Neural progenitor cell (in vitro differentiated cells): Measurements from ENCODE around the gene ZNF839. TPM values are rescaled to one million over a fixed set of nuclear protein-coding genes. Genes with fewer than 3 reads are reported as not detected.

Experiments used
- DNase-seq: peaks from one replicate; pipeline ENCODE4 v3.0.0-alpha.2; 2016; ENCODE audit warnings: low spot score
- H2AFZ ChIP-seq: fragments of 200-600 bp; sonication (generic); replicated peaks from 2 replicates; pipeline ENCODE4 v1.6.1; 2016; ENCODE audit warnings: antibody characterized with exemption
- H3F3A ChIP-seq: fragments of 200-600 bp; sonication (generic); 2 replicates; pipeline ENCODE4 v1.6.1; 2016; ENCODE audit warnings: antibody characterized with exemption, low read depth
- H3K27ac ChIP-seq: fragments of 200-600 bp; sonication (generic); 2 replicates; pipeline ENCODE4 v1.5.1; 2016; ENCODE audit warnings: mild to moderate bottlenecking
- H3K27me3 ChIP-seq: fragments of 200-600 bp; sonication (generic); 2 replicates; pipeline ENCODE4 v1.6.1; 2016; ENCODE audit warnings: mild to moderate bottlenecking, moderate library complexity
- H3K36me3 ChIP-seq: fragments of 200-600 bp; sonication (generic); 2 replicates; pipeline ENCODE4 v1.5.1; 2016
- H3K4me1 ChIP-seq: fragments of 200-600 bp; sonication (generic); 2 replicates; pipeline ENCODE4 v1.6.1; 2016; ENCODE audit warnings: mixed run types
- H3K4me2 ChIP-seq: fragments of 200-600 bp; sonication (generic); 2 replicates; pipeline ENCODE4 v1.6.1; 2016
- H3K4me3 ChIP-seq: fragments of 200-600 bp; sonication (generic); 2 replicates; pipeline ENCODE4 v1.5.1; 2016
- H3K79me2 ChIP-seq: fragments of 200-600 bp; sonication (generic); 2 replicates; pipeline ENCODE4 v1.6.1; 2016; ENCODE audit warnings: low read depth
- H3K9ac ChIP-seq: fragments of 200-600 bp; sonication (generic); 2 replicates; pipeline ENCODE4 v1.6.1; 2016
- H3K9me3 ChIP-seq: fragments of 200-600 bp; sonication (generic); 2 replicates; pipeline ENCODE4 v1.5.1; 2016; ENCODE audit warnings: low read depth
- H4K20me1 ChIP-seq: fragments of 200-600 bp; sonication (generic); 2 replicates; pipeline ENCODE4 v1.6.1; 2016; ENCODE audit warnings: low read depth
- H3K27ac Mint-ChIP-seq: 3 replicates; pipeline ENCODE4 v1.8.0; 2021; ENCODE audit warnings: mixed read lengths
- H3K27me3 Mint-ChIP-seq: 2 replicates; pipeline ENCODE4 v1.8.0; 2022; ENCODE audit warnings: low read depth, mild to moderate bottlenecking, inconsistent platforms, moderate library complexity, mixed read lengths; ENCODE audit not compliant: insufficient read depth
- H3K36me3 Mint-ChIP-seq: 3 replicates; pipeline ENCODE4 v1.8.0; 2021; ENCODE audit warnings: mixed read lengths
- H3K4me1 Mint-ChIP-seq: 3 replicates; pipeline ENCODE4 v1.8.0; 2021; ENCODE audit warnings: mixed read lengths
- H3K4me3 Mint-ChIP-seq: 3 replicates; pipeline ENCODE4 v1.8.0; 2021; ENCODE audit warnings: mild to moderate bottlenecking, moderate library complexity, mixed read lengths
- H3K9me3 Mint-ChIP-seq: 3 replicates; pipeline ENCODE4 v1.8.0; 2020; ENCODE audit warnings: mixed read lengths
- CTCF ChIP-seq: fragments of 200-600 bp; sonication (generic); IDR thresholded peaks from 2 replicates; pipeline ENCODE4 v1.5.1; 2017; ENCODE audit warnings: antibody characterized with exemption, mild to moderate bottlenecking
- EZH2 ChIP-seq: fragments of 200-600 bp; sonication (generic); IDR thresholded peaks from 2 replicates; pipeline ENCODE4 v1.6.1; 2017; ENCODE audit warnings: antibody characterized with exemption, mild to moderate bottlenecking, moderate library complexity
- EZH2phosphoT487 ChIP-seq: fragments of 200-600 bp; sonication (generic); IDR thresholded peaks from 2 replicates; pipeline ENCODE4 v1.6.1; 2017; ENCODE audit warnings: antibody characterized with exemption
- total RNA-seq: library from RNA; depleted of rRNA; stranded (reverse); fragments of >200 nt; gene quantifications from 2 replicates; pipeline ENCODE4 v1.2.3, GENCODE V29; 2015; ENCODE audit warnings: low replicate concordance

The ZNF839 gene
- total RNA-seq, 1 donor from 2014 or later, result 13.7 TPM

- Histone ChIP-seq H3K36me3 (no peaks in the 10 kb centered on the region), H3K27ac (no peak overlapping the region), H3K4me2 (no peak overlapping the region), H3K4me1 (no peaks in the 10 kb centered on the region), H3K4me3 (no peak overlapping the region), H3K9ac (no peak overlapping the region), H3K27me3 (no peaks in the 10 kb centered on the region), H2AFZ (no peak overlapping the region), H3F3A (no peaks in the 10 kb centered on the region), H4K20me1 (peaks cover 4% of the 10 kb centered on the region), H3K9me3 (no peaks in the 10 kb centered on the region), H3K79me2 (no peaks in the 10 kb centered on the region)
- Mint-ChIP-seq H3K27me3 (peaks cover 2% of the 10 kb centered on the region), H3K36me3 (peaks cover 12% of the 10 kb centered on the region), H3K9me3 (no peaks in the 10 kb centered on the region), H3K4me1 (no peaks in the 10 kb centered on the region), H3K27ac (no peak overlapping the region), H3K4me3 (no peak overlapping the region)
- no peak for DNase-seq
- TF ChIP-seq EZH2 (no peak), CTCF (no peak), EZH2phosphoT487 (no peak)
These were observed 54.7 kb downstream of the ZNF839 start for GRCh38 chr14:102374264-102374663.

GRCh38 chr14:102375119-102375518 lies 55.6 kb downstream of the ZNF839 start:
- H3K4me2 ChIP-seq, result no peak overlapping the region
- no peak overlapping the region for H3K27ac ChIP-seq
- DNase-seq, result no peak
- no peaks in the 10 kb centered on the region for H3F3A ChIP-seq
- Mint-ChIP-seq H3K36me3 (peaks cover 14% of the 10 kb centered on the region), H3K27me3 (peaks cover 2% of the 10 kb centered on the region), H3K27ac (no peak overlapping the region), H3K4me1 (no peaks in the 10 kb centered on the region), H3K9me3 (no peaks in the 10 kb centered on the region), H3K4me3 (no peak overlapping the region)
- no peak for TF ChIP-seq EZH2phosphoT487
- no peak for TF ChIP-seq CTCF
- no peak for TF ChIP-seq EZH2
- no peak overlapping the region for H2AFZ ChIP-seq
- H4K20me1 ChIP-seq, result peaks cover 4% of the 10 kb centered on the region
- no peaks in the 10 kb centered on the region for H3K27me3 ChIP-seq
- no peaks in the 10 kb centered on the region for H3K4me1 ChIP-seq
- no peaks in the 10 kb centered on the region for H3K9me3 ChIP-seq
- H3K36me3 ChIP-seq, result no peaks in the 10 kb centered on the region
- H3K4me3 ChIP-seq, result no peak overlapping the region
- H3K79me2 ChIP-seq, result no peaks in the 10 kb centered on the region
- no peak overlapping the region for H3K9ac ChIP-seq

GRCh38 chr14:102377696-102378095 lies 58.1 kb downstream of the ZNF839 start:
- Histone ChIP-seq H3K79me2 (no peaks in the 10 kb centered on the region), H2AFZ (no peak overlapping the region), H3K9ac (no peak overlapping the region), H3K9me3 (no peaks in the 10 kb centered on the region), H3K4me3 (no peak overlapping the region), H3K4me1 (no peaks in the 10 kb centered on the region), H3K4me2 (no peak overlapping the region), H3K27ac (no peak overlapping the region), H3K27me3 (no peaks in the 10 kb centered on the region), H3K36me3 (no peaks in the 10 kb centered on the region), H4K20me1 (no peaks in the 10 kb centered on the region), H3F3A (no peaks in the 10 kb centered on the region)
- Mint-ChIP-seq H3K27me3 (peaks cover 2% of the 10 kb centered on the region), H3K27ac (no peak overlapping the region), H3K9me3 (no peaks in the 10 kb centered on the region), H3K36me3 (peaks cover 17% of the 10 kb centered on the region), H3K4me3 (no peak overlapping the region), H3K4me1 (no peaks in the 10 kb centered on the region)
- no peak for DNase-seq
- TF ChIP-seq EZH2phosphoT487 (no peak), EZH2 (no peak), CTCF (no peak)

GRCh38 chr14:102378830-102379229 lies 59.3 kb downstream of the ZNF839 start:
- Histone ChIP-seq H3K27ac (no peak overlapping the region), H3K9ac (no peak overlapping the region), H3K79me2 (no peaks in the 10 kb centered on the region), H3K4me2 (no peak overlapping the region), H3K4me3 (no peak overlapping the region), H4K20me1 (no peaks in the 10 kb centered on the region), H3K9me3 (no peaks in the 10 kb centered on the region), H3F3A (no peaks in the 10 kb centered on the region), H3K4me1 (no peaks in the 10 kb centered on the region), H2AFZ (no peak overlapping the region), H3K27me3 (no peaks in the 10 kb centered on the region), H3K36me3 (no peaks in the 10 kb centered on the region)
- no peak overlapping the region for H3K27ac Mint-ChIP-seq
- H3K36me3 Mint-ChIP-seq, result peaks cover 21% of the 10 kb centered on the region
- no peak for TF ChIP-seq EZH2phosphoT487
- TF ChIP-seq CTCF, result no peak
- no peak for TF ChIP-seq EZH2
- DNase-seq, result no peak
- H3K4me1 Mint-ChIP-seq, result no peaks in the 10 kb centered on the region
- H3K9me3 Mint-ChIP-seq, result no peaks in the 10 kb centered on the region
- H3K4me3 Mint-ChIP-seq, result no peak overlapping the region
- peaks cover 2% of the 10 kb centered on the region for H3K27me3 Mint-ChIP-seq
